HG02759 (cell line): ENCODE results near the gene NOD2.
A peak's percentile ranks its signal among the peaks of the same experiment; 100 is the strongest.

Experiments used
- ATAC-seq: cut with Tn5 transposase; IDR thresholded peaks from one replicate; pipeline ENCODE4 v1.9.1; 2021; ENCODE audit warnings: mild to moderate bottlenecking, moderate library complexity; ENCODE audit not compliant: unreplicated experiment

The NOD2 gene

GRCh38 chr16:50690177-50690576 is 3.2 kb upstream of the NOD2 start:
- ATAC-seq = no peak

- no peak for ATAC-seq
Measured at GRCh38 chr16:50692644-50692998, 785 bp upstream of the NOD2 start.

- peak; percentile 35 for ATAC-seq
Measured at GRCh38 chr16:50694206-50694605, 800 bp downstream of the NOD2 start.

- ATAC-seq = no peak
Measured at GRCh38 chr16:50695017-50696000, 1.9 kb downstream of the NOD2 start.

GRCh38 chr16:50696126-50696525 is 2.7 kb downstream of the NOD2 start:
- peak; percentile 22 for ATAC-seq

- peak; percentile 57 for ATAC-seq
Measured at GRCh38 chr16:50696575-50697420, 3.4 kb downstream of the NOD2 start.

GRCh38 chr16:50697421-50697715 is 4.0 kb downstream of the NOD2 start:
- ATAC-seq = no peak

GRCh38 chr16:50697881-50698767 is 4.7 kb downstream of the NOD2 start:
- ATAC-seq = peak; percentile 49

GRCh38 chr16:50699326-50700159 is 6.1 kb downstream of the NOD2 start:
- no peak for ATAC-seq

GRCh38 chr16:50702725-50703124 is 9.3 kb downstream of the NOD2 start:
- no peak for ATAC-seq

- no peak for ATAC-seq
Measured at GRCh38 chr16:50704245-50704644, 10.8 kb downstream of the NOD2 start.

- ATAC-seq = no peak
Measured at GRCh38 chr16:50705436-50706110, 12.2 kb downstream of the NOD2 start.

- ATAC-seq = no peak
Measured at GRCh38 chr16:50706250-50706649, 12.8 kb downstream of the NOD2 start.

GRCh38 chr16:50708373-50709060 is 15.1 kb downstream of the NOD2 start:
- ATAC-seq = peak; percentile 21

GRCh38 chr16:50709061-50709684 is 15.8 kb downstream of the NOD2 start:
- ATAC-seq = peak; percentile 68

GRCh38 chr16:50709980-50710379 is 16.6 kb downstream of the NOD2 start:
- no peak for ATAC-seq

- no peak for ATAC-seq
Measured at GRCh38 chr16:50711040-50711439, 17.6 kb downstream of the NOD2 start.

- no peak for ATAC-seq
Measured at GRCh38 chr16:50711862-50712559, 18.6 kb downstream of the NOD2 start.
